ENCODE results near the gene FLYWCH1. TPM values are rescaled to one million over a fixed set of nuclear protein-coding genes. Genes with fewer than 3 reads are reported as not detected.
"Not testable (repeated sequence)": the region's sequence is repeated elsewhere in the genome, so short reads cannot be mapped to it uniquely, and the experiment has no call there.

The FLYWCH1 gene
- total and polyA plus RNA-seq, 4 donors, result 3.9 to 12.2 (median 7.8) TPM

- no peak overlapping the region for H3K27ac ChIP-seq (ENCODE audit: low read depth in 1 of 2, low read length in 2 of 2)
- H3K9me3 ChIP-seq (ENCODE audit: control insufficient read depth in 4 of 4, low read length in 3 of 4), result no peaks in the 10 kb centered on the region
- WGBS, result 93% methylated on average over 4 of the region's 4 CpGs
- peaks cover 6 to 37% (median 8%) of the 10 kb centered on the region in 4 donors for H3K36me3 ChIP-seq (ENCODE audit: control insufficient read depth in 4 of 4, insufficient read depth in 3 of 4, low read depth in 1 of 4, low read length in 3 of 4)
- H3K9ac ChIP-seq (ENCODE audit: low read depth in 1 of 2, low read length in 2 of 2), result no peak overlapping the region
- H3K4me3 ChIP-seq (ENCODE audit: low read depth in 1 of 3, low read length in 3 of 3), result no peak overlapping the region
- H3K27me3 ChIP-seq (ENCODE audit: control insufficient read depth in 4 of 4, insufficient read depth in 4 of 4, low read length in 3 of 4), result no peaks in the 10 kb centered on the region
- no peaks in the 10 kb centered on the region for H3K4me1 ChIP-seq (ENCODE audit: control insufficient read depth in 4 of 4, insufficient read depth in 4 of 4, low read length in 3 of 4)
- TF ChIP-seq GABPA (IDR thresholded peaks at IDR 0.05 in 1 of 2, conservative IDR thresholded peaks at IDR 0.05 in 1 of 2), result no peak
- TF ChIP-seq ATF3 (IDR thresholded peaks at IDR 0.05), result no peak
- no peak for TF ChIP-seq REST (IDR thresholded peaks at IDR 0.05)
- no peak for TF ChIP-seq ZBTB33 (IDR thresholded peaks at IDR 0.05)
- TF ChIP-seq FOXA2 (IDR thresholded peaks at IDR 0.05), result no peak
- TF ChIP-seq NR2F2 (IDR thresholded peaks at IDR 0.05), result no peak
- no peak for TF ChIP-seq HNF4A (conservative IDR thresholded peaks at IDR 0.05)
- no peak for TF ChIP-seq EGR1 (IDR thresholded peaks at IDR 0.05; ENCODE audit: low read depth in 2 of 2)
- TF ChIP-seq YY1 (IDR thresholded peaks at IDR 0.05), result no peak
- TF ChIP-seq CTCF (IDR thresholded peaks at IDR 0.05; ENCODE audit: low read depth, low read length, missing input control), result no peak
- TF ChIP-seq TAF1 (conservative IDR thresholded peaks at IDR 0.05), result no peak
- TF ChIP-seq RXRA (IDR thresholded peaks at IDR 0.05), result no peak
- TF ChIP-seq HNF4G (IDR thresholded peaks at IDR 0.05), result no peak
- no peak for DNase-seq (ENCODE audit: low spot score)
Observed at GRCh38 chr16:2942045-2942444, 30.3 kb downstream of the FLYWCH1 start.

- not testable (repeated sequence) for H3K4me1 ChIP-seq (ENCODE audit: control insufficient read depth in 4 of 4, insufficient read depth in 4 of 4, low read length in 3 of 4); H3K9me3 ChIP-seq (ENCODE audit: control insufficient read depth in 4 of 4, low read length in 3 of 4); H3K9ac ChIP-seq (ENCODE audit: low read depth in 1 of 2, low read length in 2 of 2); H3K27me3 ChIP-seq (ENCODE audit: control insufficient read depth in 4 of 4, insufficient read depth in 4 of 4, low read length in 3 of 4); H3K4me3 ChIP-seq (ENCODE audit: low read depth in 1 of 3, low read length in 3 of 3); H3K27ac ChIP-seq (ENCODE audit: low read depth in 1 of 2, low read length in 2 of 2); DNase-seq (ENCODE audit: low spot score)
- 84% methylated on average over 12 of the region's 12 CpGs for WGBS
- H3K36me3 ChIP-seq (ENCODE audit: control insufficient read depth in 4 of 4, insufficient read depth in 3 of 4, low read depth in 1 of 4, low read length in 3 of 4), result peaks cover 3 to 27% (median 8%) of the 10 kb centered on the region in 4 donors
Observed at GRCh38 chr16:2943716-2944115, 32.0 kb downstream of the FLYWCH1 start.

Data from liver (tissue), 9 donors.